GM23248 (cell line): ENCODE data around the gene FBXL4.

Experiments used
- EZH2 ChIP-seq: fragments of 200-600 bp; sonication (generic); IDR thresholded peaks from 2 replicates; pipeline ENCODE4 v1.6.1; 2018; ENCODE audit warnings: antibody characterized with exemption, mild to moderate bottlenecking; ENCODE audit not compliant: insufficient read depth, poor library complexity, severe bottlenecking
- EZH2phosphoT487 ChIP-seq: fragments of 200-600 bp; sonication (generic); IDR thresholded peaks from 2 replicates; pipeline ENCODE4 v1.6.1; 2018; ENCODE audit warnings: antibody characterized with exemption, moderate library complexity, mild to moderate bottlenecking, low read depth; ENCODE audit not compliant: insufficient read depth

DNA sequence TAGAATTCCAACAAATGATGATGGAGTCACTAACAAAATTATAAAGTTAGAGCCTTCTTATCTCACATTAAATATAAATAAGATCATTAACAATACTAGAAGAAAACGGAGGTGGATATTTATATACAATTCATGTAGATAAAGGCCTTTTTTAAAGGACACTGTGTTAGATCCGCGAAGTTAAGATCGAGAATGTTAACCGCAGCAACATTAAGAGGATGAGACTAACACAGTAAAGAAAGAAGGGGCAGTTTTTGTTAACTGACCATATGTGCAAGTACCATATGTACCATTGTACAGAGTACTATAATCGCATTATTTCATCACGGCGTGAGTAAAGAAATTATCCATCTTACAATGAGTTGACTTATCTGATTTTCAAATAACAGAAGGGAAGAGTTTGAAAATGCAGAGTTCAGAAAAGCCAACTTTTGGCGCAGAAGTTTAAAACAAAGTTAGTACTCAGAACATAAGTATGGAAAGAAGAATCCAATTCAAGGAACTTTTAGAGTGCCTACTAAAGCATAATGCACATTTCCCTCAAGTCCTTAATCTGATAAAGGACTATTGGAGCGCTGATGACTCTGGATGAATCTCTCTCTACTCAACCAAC, 1.4 kb downstream of the FBXL4 start:
- TF ChIP-seq EZH2: no peak
- no peak for TF ChIP-seq EZH2phosphoT487
